ENCODE results near the gene MAP1LC3A. TPM values are rescaled to one million over a fixed set of nuclear protein-coding genes. Genes with fewer than 3 reads are reported as not detected.

Gene MAP1LC3A
- total RNA-seq, 1 experiment from 2014 or later: 9.3 TPM

DNA sequence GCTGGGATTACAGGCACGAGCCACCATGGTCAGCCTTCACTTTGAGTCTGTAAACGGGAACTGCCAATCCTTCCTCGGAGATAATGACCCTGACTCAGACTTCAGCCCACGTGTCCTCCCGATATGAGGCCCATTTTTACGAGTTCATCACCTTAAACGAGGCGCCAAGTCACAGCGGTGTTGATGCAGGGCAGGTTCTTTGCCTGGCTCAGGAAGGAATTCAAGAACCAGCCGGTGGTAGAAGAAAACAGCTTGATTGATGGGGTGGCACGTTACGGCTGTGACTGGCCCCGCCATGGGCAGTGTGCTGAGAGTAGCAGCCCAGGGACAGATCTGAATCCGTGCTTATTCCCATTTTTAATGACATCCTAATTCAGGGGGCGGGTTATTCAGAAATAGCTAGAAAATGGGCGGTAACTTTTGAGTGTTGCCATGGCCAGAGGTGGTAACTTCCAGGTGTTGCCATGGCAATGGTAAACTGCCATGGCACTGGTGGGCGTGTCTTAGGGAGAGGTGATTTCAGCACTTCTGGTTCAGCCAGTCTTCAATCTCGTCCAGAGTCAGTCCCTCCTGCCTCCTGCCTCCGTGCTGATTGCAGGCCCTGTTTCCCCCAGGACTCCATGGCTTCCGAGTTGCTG is 9.1 kb upstream of the MAP1LC3A start:
- DNase-seq (ENCODE audit: low spot score): peak; percentile 95

DNA sequence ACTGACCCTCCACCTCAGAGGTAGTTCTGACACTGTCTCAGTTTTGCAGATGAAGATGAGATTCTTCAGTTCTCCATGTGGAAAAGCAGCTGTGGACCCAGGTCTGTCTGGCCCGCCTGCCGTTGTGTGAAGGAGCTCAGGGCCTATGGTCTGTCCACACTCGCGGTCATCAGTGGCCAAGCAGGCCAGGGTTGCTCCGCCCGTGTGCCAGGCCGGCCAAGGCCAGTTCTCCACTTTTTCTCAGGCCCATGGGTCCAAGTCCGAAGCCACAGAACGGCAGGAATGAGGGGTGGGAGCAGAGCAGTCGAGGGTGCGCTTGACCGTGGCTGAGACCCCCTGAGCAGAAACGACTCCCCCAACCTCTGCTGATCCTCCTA is 8.6 kb upstream of the MAP1LC3A start:
- DNase-seq (ENCODE audit: low spot score): no peak

DNA sequence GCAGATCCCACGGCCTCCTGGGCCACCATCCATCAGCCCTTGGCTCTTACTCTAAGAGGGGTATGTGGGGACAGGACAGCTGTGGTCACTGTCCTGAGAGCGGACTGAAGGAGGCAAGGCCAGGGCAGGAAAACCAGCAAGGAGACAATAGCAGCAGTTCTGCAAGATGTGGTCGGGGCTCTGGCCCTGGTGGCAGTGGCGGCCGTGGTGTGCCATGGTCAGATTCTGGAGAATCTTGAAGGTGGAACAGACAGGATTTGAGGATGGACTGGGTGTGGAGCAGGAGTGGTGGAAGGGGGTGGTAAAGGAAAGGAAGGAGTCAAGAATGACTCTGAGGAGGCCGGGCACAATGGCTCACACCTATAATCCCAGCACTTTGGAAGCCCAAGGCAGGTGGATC is 5.9 kb upstream of the MAP1LC3A start:
- no peak for DNase-seq (ENCODE audit: low spot score)

DNA sequence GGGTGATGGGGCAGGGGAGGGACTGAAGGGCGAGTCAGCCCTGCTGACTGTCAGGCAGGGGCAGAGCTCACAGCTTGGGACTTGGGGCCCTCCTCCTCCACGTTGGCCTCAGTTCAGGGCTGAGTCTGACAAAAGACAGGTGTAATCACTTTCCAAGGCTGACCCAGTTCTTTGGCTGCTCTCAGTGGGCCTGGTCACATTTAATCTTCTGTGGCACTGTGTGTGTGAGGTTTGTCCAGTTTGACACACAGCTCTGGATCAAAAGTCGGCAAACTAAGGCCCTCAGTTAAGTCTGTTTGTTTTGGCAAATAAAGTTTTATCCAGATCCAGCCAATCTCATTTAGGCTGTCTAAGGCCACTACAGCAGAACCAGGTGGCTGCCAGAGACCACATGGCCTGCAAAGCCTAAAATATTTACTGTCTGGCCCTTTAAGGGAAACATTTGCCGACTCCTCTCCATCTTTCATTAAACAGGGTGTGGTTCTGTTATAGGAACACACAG is 5.1 kb upstream of the MAP1LC3A start:
- DNase-seq (ENCODE audit: low spot score): no peak

DNA sequence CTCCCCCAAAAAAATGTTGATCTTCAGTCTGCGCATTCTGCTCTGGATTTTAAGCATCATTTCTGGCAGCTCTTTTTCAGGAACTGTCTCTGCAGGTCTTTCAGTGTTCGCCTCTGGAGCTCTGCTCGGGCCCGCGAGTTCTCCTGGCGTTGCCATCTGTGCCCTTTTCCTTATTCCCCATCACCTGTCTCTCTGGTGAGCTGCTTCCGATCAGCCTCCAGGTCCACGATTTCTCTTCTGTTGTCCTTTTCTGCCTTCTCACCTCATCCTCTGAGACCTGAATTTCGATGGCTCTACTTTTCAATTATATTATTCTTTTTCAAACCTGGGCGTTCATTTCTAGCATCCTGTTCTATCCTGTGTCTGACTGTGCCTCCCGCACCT is 590 bp upstream of the MAP1LC3A start:
- no peak for DNase-seq (ENCODE audit: low spot score)

DNA sequence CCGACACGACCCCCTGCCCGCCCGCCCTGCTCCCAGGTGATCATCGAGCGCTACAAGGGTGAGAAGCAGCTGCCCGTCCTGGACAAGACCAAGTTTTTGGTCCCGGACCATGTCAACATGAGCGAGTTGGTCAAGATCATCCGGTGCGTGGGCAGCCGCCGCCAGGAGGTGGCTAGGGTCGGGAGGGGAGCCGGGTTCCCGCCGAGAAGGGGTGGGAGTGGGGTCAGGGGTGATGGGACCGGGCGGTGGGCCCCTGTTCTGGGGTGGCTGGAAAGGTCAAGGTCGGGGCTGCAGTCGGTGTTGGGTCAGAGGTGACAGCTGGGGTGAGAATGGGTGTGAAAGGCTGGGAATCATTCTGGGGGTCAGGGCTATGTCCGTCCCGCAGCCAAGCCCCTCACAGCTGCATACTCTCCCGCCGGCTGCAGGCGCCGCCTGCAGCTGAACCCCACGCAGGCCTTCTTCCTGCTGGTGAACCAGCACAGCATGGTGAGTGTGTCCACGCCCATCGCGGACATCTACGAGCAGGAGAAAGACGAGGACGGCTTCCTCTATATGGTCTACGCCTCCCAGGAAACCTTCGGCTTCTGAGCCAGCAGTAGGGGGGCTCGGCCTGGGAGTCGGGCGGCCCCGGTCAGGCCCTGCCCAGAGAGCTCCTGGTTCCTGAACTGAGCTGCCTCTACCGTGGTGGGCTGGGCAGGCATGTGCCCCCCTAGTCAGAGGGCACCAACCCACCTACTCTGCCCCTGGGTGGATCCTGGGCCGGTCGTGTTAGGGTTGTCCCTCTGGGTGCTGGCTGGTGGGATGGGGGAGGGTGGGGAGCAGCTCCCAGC is 1.0 kb downstream of the MAP1LC3A start:
- no peak for DNase-seq (ENCODE audit: low spot score)

DNA sequence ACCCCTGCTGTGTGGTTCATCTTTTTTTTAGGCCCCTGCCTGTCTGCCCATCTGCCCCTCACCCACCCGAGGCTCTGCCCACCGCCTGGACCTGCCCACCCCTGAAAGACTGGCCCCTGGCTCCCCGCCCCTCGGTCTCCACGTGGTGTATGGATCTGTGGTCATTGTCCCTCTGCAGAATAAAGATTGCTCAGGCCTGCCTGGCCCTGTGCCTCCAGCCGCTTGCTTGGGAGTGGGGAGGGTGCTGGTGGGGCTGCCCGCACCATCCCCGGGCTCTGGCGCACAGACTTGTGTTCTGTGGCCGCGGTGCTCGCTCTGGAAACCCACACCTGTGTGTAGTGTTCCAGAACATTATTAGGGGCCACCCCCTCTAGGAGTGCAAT is 1.6 kb downstream of the MAP1LC3A start:
- DNase-seq (ENCODE audit: low spot score): no peak

DNA sequence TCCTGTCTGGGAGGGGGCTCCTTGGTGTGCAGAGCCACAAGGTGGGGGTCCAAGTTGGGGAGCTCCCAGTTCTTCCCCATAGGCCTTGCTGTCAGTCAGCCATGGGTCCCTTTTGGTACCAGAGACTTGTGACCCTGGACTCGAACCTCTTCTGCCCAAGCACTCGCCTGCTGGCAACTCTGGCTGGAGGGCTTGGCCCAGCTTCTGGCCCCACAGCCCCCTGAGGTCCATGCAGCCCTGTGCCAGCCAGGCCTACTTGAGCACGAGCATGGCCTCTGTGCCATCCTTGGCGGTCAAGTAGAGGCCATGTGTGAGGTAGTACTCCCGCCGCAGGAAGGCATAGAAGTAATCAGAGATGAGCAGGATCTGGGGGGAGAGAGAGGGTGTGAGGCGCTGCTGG is 2.1 kb downstream of the MAP1LC3A start:
- DNase-seq (ENCODE audit: low spot score): no peak

DNA sequence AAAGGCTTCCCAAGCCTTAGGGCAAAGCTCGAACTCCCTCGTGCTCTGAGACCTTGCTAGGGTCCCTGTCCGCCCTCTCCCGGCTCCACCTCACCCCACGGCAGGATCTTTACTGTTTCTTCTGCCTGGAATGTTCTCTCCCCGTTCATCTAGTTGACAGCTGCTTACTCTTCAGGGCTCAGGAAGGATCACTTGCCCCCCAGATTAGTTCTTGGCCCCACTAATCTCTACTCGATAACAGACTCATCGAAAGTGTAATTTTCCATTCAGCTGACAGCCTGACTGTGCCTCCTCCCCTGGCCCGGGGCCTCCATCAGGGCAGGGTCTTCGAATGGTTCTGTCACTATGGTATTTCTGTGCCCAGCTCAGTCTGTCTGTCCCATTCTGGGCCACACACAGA is 3.1 kb downstream of the MAP1LC3A start:
- DNase-seq (ENCODE audit: low spot score): no peak

DNA sequence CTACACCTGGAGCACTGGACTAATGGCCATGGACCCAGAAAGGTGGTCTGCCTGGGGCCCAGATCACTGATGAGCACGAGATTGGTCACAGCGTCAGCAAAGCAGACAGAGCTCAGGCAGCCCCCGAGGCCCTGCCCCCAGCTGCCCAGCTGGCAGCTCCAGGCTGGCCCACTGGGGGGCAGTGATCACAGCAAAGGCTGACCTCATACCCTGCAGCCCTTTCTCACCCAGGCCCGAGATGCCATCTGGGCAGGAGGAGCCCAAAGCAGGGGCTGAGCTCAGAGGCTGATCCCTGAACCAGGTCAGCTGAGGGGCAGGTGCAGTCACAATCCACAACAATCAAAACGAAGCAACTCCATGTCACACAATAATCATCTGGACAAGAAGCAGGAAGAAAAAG is 4.1 kb downstream of the MAP1LC3A start:
- peak; percentile 42 for DNase-seq (ENCODE audit: low spot score)

DNA sequence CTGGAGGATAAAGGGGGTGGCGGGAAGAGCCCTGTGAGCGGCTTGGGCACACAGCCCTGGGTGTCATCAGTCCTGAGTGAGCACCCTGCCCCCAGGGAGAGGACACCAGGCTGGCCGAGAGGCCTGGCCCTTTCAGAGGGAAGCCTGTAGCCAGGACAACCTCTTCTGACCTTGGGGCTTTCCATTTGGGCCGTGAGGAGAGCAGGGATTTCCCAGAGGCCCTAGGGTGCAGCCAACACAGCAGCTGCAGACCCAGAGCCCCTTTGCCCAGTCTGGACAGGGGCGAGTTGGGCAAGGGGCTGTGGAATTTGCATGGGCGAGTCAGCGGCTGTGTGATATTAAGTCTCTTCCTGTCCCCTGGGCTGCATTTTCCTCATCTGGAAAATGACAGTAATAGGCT is 6.3 kb downstream of the MAP1LC3A start:
- no peak for DNase-seq (ENCODE audit: low spot score)

DNA sequence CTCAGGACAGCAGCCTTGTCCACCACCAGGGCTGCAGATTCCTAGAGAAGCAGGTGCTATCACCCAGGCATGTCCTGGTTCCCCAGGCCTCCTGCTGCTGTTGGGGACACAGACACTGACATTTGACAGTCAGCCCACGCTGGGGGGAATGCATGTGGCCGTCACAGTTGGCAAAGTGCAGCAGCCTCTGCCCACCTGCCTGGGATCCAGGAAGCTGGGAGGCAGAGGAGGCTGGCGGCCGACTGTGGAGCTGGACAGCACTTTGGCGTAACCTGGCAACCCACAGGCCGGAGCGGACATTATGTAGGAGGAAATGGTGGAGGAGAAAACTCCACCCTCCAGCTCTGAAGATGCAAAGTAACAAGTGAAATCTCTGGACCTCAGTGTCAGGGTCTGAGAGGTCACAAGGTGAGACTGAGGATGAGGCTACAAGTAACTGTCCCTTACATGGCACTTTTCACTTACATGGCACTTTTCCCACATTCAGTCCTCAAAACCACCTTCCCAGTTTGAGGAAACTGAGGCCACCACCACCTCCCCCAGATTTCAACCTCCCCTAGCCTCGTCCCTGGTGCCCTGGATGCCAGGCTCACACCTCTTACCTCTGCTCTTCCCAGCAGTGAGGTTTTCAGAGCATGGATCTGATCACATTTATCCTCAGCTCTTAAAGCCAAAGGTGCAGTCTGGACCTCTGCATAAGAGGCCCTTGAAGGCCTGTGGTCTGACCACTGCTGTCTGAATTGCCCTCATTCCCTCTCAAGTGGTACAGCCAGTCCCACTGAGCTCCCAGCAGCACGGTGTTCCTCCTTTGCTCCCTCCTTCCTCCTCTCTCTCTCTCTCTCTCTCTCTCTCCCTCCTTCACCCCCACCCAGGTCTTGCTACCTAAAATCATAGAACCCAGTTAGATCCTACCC is 8.7 kb downstream of the MAP1LC3A start:
- no peak for DNase-seq (ENCODE audit: low spot score)

DNA sequence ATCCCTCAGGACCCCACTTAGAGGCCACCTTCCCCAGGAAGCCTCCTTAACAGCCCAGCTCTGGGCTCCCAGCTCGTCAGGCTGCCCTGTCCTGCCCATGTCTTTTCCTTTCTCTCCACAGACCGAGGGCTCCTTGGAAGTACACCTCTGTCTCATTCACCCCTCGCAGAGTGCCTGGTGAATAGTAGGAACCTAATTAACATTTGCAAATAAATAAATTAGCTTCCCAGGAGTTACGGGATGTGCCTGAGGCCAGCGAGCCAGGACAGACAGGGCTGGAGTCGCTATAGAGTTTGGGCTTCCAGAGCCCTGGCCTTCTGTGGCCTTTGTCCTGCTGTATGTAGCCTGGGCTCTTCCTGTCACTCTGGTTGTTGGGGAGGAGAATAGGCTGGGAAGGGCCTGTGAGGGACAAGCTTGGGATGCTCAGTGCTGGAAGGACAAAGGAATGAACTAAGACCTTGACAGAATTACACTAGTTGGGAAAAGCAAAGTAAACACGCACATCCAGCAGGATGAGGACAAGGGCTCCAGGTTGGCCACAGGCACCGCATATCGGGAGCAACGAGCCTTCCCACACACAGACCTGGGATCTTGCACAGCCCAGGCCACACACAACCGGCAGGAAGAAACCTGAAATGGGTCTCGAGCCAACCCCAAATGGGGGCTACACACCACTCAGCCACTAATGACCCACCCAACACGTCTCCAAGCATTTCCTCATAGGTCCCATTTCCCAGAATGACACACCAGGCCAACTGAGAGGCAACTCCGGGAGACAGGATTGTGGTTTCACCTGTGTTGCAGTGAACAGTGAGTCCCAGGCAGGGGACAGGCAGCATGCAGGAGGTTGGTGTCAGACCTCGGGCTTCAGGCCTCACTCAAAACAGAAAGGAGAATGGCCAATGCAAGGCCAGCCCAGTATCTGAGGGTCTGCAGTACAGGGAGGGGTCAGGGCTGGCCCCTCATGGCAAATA is 9.7 kb downstream of the MAP1LC3A start:
- DNase-seq (ENCODE audit: low spot score): no peak

DNA sequence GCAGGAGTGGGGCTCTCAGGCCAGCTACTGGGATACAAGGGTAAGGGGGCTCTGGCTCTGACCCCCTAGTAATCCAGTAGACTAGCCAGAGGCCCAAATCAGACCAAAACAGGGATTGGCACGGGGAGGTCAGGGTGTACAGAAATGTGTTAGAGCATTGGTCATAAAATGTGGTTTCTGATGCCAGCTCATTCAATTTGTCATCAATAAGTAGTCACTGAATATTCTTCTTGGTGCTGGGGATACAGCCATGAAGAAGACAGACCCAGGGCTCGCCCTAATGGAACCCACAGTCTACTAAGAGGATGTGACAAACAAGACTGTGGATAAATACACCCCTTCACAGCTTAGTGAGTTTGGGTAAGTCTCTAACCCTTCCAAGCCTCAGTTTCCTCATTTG is 11.1 kb downstream of the MAP1LC3A start:
- DNase-seq (ENCODE audit: low spot score): no peak

DNA sequence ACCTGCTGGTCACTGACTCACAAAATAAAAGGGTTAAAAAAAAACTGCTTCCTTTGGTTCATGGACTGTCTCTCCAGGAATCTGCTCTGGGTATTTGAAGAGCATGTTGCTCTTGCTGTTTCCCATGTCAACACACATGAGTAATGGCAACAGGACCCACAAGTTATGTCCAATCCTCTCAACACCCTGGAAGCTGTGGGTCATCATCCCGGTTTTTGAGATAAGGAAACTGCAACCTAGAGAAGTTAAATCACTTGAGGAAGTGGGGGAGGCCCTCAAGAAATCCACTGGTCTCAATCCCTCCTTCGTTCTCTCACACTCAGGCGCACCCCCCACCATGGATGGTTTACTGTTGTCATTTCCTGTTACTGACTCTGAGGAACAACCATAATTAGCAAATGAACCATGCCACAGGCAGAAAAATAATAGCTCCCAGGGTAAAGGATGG is 12.4 kb downstream of the MAP1LC3A start:
- DNase-seq (ENCODE audit: low spot score): no peak

DNA sequence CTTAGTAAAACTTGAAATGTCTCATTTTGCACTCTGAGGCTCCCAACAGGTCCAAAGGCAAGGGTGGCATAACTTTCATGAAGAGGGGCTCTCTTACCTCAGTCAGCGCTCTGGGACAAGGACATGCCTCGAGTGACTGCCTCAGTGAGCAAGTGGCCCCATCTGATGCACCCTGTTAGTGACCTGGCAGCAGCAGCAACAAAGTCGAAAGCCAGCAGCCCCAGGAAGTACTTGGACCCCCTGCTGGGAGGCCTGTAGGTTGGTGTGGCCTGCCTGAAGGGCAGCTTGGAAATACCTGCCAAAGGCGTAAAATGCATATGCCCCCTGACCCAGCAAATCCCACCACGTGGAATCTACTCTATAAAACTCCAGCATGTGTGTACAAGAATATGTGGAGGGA is 13.2 kb downstream of the MAP1LC3A start:
- DNase-seq (ENCODE audit: low spot score): no peak

DNA sequence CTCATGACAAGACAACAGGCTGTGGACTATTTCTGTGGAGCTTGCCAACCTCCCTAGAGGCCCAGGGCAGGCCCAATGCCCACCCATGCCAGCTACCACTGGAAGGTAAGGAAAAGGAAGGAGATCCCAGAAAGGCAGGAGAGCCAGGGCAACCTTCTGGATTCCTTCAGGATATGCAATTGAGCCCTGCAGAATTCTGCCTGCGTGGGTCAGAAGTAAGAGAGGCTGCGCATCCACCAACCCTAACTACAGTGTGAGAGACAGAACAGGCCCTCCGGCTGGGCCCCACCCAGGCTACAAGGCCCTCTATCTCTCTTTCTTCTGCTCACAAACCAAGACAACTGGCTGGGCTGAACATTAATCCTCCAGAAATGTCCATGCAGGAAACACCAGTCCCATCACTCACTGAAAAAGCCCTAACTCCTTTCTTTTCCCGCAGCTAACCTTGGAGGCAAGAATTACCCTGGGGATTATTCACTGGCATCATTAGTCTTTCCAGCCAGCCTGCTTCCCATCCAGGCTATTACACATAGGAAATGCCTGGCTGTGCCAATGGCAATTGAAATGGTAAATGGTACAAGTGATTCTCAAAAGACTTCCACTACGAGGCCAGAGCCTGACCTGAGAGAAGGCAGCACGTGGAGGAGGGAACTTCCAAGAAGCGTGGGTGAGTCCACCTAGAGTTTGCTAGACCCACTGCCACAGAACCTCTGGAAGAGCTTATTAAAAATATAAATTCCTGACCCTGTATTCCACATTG is 15.2 kb downstream of the MAP1LC3A start:
- no peak for DNase-seq (ENCODE audit: low spot score)

DNA sequence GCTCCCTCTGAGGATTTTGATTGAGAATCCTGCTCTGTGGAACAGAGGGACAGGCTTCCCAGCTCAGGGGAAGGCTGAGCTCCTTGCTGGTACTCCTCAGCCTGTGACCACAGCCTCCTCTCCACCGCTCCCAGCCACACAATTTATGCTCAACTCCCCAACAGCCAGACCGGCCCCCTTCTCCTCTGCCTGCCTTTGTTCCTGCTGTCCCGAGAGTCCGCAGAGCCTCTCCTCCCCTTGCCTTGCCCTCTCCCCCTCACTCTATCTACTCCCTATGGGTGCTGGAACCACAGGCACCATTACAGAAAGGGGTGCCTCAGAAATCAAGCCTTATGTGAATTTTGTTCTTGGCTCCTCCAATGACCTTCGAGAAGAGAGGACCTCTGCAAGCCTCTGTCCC is 15.9 kb downstream of the MAP1LC3A start:
- DNase-seq (ENCODE audit: low spot score): no peak

DNA sequence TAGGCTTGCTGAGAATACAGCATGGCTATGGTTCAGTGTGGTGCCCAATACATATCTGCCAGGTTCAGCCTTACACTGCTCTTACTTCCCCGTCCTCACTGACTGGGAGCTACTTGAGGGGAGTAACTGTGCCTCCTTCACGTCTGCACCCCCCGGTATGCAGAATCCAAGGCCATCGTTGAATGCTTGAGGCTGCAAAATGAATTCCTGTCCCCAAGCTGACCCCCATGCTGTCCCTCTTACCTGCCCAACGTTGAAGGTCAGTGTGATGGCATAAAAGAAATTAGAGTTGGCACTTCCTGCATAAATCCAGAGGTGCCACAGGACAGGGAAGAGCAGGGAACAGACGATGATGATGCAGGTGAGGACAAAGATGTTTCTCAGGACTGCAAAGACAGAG is 16.3 kb downstream of the MAP1LC3A start:
- DNase-seq (ENCODE audit: low spot score): no peak

DNA sequence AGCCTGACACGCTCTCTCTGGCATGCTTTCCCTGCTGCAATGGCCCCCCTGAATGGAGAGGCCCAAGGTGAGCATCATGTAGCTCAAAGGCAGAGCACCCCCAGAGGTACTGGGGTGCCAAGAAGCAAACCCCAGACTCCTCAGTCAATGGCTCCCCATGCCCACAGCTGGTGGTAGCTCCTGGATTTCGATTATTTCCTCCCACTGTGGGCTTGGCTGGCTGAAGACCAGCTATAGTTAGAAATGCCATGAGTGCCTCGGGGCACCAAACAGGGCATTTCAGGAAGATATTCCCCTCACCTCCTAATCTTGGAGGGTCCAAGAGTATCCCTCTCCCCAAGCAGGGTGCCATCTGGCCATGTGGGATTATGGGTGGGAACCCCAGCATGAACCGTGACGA is 16.8 kb downstream of the MAP1LC3A start:
- DNase-seq (ENCODE audit: low spot score): no peak

Data from HT-29 (cell line).